Measurements from ENCODE around the gene BCL2. TPM values are rescaled to one million over a fixed set of nuclear protein-coding genes. Genes with fewer than 3 reads are reported as not detected.

The BCL2 gene
- total RNA-seq, 1 donor from 2014 or later = 20.5 TPM

- no peak overlapping the region for H3K27ac ChIP-seq
- no peak for DNase-seq (ENCODE audit: low spot score in 2 of 2)
- H3K36me3 ChIP-seq = peaks cover 59 to 74% of the 10 kb centered on the region in 2 donors
- H3K9me3 ChIP-seq = no peaks in the 10 kb centered on the region
- intact Hi-C loops (cut with DNase I) = loop anchor here (5.0 kb wide), 2 partner anchors 97 to 323 kb away; no protein-coding TSS in a partner anchor
- TF ChIP-seq, protein P1, sequence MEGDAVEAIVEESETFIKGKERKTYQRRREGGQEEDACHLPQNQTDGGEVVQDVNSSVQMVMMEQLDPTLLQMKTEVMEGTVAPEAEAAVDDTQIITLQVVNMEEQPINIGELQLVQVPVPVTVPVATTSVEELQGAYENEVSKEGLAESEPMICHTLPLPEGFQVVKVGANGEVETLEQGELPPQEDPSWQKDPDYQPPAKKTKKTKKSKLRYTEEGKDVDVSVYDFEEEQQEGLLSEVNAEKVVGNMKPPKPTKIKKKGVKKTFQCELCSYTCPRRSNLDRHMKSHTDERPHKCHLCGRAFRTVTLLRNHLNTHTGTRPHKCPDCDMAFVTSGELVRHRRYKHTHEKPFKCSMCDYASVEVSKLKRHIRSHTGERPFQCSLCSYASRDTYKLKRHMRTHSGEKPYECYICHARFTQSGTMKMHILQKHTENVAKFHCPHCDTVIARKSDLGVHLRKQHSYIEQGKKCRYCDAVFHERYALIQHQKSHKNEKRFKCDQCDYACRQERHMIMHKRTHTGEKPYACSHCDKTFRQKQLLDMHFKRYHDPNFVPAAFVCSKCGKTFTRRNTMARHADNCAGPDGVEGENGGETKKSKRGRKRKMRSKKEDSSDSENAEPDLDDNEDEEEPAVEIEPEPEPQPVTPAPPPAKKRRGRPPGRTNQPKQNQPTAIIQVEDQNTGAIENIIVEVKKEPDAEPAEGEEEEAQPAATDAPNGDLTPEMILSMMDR (IDR thresholded peaks at IDR 0.05) = peak in 2 of 3 experiments; percentile 25 to 48
- no peaks in the 10 kb centered on the region for H3K4me1 ChIP-seq
- no peak overlapping the region for H3K4me3 ChIP-seq
- H3K27me3 ChIP-seq = no peaks in the 10 kb centered on the region
Measured at GRCh38 chr18:63339920-63340484, 20.4 kb upstream of the BCL2 start.

DNA sequence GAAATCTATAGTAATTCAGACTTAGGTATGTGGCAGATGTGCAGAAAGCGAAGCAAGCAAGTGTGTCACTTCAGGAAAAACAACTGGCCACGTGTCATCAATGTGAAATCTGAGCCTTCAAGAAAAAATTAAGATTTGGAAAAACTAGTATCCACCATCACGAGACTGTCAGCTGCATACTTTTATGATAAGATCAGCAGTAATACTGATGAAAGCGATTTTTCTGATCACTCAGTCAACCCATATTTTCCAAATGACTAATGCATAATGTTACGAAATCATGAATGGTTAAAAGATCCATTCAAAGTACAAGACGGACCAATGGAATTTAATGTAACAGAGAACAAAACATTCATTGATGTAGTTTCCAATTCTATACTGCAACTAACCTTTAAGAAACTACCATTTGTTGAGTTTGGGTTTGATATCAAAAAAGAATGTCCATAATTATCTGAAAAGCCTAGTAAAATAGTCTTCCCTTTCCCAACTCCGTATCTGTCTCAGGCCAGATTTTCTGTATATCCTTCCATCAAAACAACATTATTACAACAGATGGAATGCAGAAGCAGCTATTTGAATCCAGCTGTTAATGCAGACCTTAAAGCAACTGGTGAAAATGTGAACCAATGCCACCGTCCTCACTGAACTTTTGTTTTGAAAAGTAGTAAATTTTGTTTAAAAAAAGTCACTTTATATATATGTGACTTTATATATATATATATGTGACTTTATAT, 17.0 kb upstream of the BCL2 start:
- TF ChIP-seq, protein P1 (IDR thresholded peaks at IDR 0.05) = no peak
- H3K9me3 ChIP-seq = no peaks in the 10 kb centered on the region
- intact Hi-C loops (cut with DNase I) = loop anchor here (5.0 kb wide), 1 partner anchor 319 kb away; no protein-coding TSS in a partner anchor
- no peaks in the 10 kb centered on the region for H3K27me3 ChIP-seq
- peaks cover 60 to 78% of the 10 kb centered on the region in 2 donors for H3K36me3 ChIP-seq
- no peaks in the 10 kb centered on the region for H3K4me1 ChIP-seq
- DNase-seq (ENCODE audit: low spot score in 2 of 2) = no peak
- H3K4me3 ChIP-seq = no peak overlapping the region
- H3K27ac ChIP-seq = peak overlapping the region in 1 of 2 donors; percentile 39

GRCh38 chr18:63331105-63331504, 11.5 kb upstream of the BCL2 start:
- H3K27me3 ChIP-seq = no peaks in the 10 kb centered on the region
- H3K4me3 ChIP-seq = no peak overlapping the region
- H3K4me1 ChIP-seq = no peaks in the 10 kb centered on the region
- no peaks in the 10 kb centered on the region for H3K9me3 ChIP-seq
- DNase-seq (ENCODE audit: low spot score in 2 of 2) = no peak
- TF ChIP-seq, protein P1 (IDR thresholded peaks at IDR 0.05) = no peak
- peaks cover 45 to 51% of the 10 kb centered on the region in 2 donors for H3K36me3 ChIP-seq
- intact Hi-C loops (cut with DNase I) = no loop called here
- no peak overlapping the region for H3K27ac ChIP-seq

DNA sequence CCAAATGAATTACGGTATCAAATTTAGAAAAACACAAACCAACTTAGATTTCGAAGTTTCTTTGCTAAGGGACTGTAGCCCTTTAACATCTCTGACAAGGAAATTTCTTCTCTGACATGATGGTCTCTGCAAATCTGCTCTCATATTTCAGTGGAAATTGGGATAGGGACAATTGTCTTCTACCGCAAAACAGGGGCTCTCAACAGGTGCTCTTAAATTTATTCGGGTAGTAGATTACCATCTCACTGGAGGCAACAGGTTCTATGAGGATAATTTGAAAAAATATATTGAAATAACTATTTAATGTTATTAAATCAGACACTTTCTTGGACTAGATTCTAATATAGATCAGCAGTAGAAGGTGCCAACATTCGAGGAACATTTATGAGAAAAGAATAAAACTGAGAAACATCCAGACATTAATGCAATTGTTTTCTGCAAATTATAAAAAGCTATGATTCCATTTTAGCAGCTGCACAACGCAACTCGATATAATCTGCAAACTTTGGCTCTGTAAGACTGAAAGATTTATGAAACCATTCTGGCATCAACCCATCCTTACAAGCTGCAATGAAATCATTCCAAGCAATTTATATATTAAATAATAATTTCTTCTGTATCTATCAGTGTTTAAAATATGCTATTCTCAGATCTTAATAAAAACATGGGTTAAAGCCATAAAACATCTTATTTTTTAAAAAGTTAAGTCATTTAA, 10.0 kb upstream of the BCL2 start:
- H3K36me3 ChIP-seq = peaks cover 32 to 41% of the 10 kb centered on the region in 2 donors
- no peaks in the 10 kb centered on the region for H3K4me1 ChIP-seq
- no peaks in the 10 kb centered on the region for H3K9me3 ChIP-seq
- no peak overlapping the region for H3K27ac ChIP-seq
- H3K27me3 ChIP-seq = no peaks in the 10 kb centered on the region
- H3K4me3 ChIP-seq = no peak overlapping the region
- TF ChIP-seq, protein P1 (IDR thresholded peaks at IDR 0.05) = no peak
- intact Hi-C loops (cut with DNase I) = loop anchor here (10.0 kb wide), 1 partner anchor 615 kb away; the partner anchor contains the start of gene PHLPP1
- no peak for DNase-seq (ENCODE audit: low spot score in 2 of 2)

DNA sequence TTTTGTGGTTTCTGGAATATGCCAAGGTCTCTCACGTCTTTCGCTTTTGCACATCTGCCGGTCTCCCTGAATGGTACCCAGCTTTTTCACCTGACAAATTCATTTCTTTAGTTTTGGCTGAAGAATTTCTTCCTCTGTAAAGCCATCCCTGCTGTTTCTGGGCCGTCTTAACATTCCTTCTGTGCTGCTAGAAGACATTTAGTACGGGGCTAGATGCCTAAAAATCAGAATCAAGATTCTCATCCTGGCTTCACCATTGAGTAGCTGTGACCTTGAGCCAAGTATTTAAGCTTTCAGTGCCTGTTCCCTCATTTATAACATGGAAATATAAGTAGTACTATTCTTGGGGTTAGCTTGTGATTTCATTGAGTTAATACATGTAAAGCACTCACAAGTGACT, 6.4 kb upstream of the BCL2 start:
- H3K9me3 ChIP-seq = no peaks in the 10 kb centered on the region
- peaks cover 0 to 6% of the 10 kb centered on the region in 2 donors for H3K4me1 ChIP-seq
- peaks cover 1 to 7% of the 10 kb centered on the region in 2 donors for H3K36me3 ChIP-seq
- TF ChIP-seq, protein P1 (IDR thresholded peaks at IDR 0.05) = no peak
- H3K4me3 ChIP-seq = no peak overlapping the region
- H3K27ac ChIP-seq = no peak overlapping the region
- no peak for DNase-seq (ENCODE audit: low spot score in 2 of 2)
- intact Hi-C loops (cut with DNase I) = loop anchor here (10.0 kb wide), 1 partner anchor 611 kb away; the partner anchor contains the start of gene PHLPP1
- H3K27me3 ChIP-seq = no peaks in the 10 kb centered on the region

All from ascending aorta (tissue), 2 donors.